HCT116 (cell line): ENCODE data around the gene COL5A1. TPM values are rescaled to one million over a fixed set of nuclear protein-coding genes. Genes with fewer than 3 reads are reported as not detected.

Experiments
- ATAC-seq: fragments of 200-7000 bp; cut with Tn5 transposase; 2 replicates; pipeline ENCODE4 v1.9.1; 2020; ENCODE audit warnings: mild to moderate bottlenecking, moderate library complexity
- BruUV-seq: library from RNA; stranded (reverse); fragments of 400-500 nt; replicated peaks from 2 replicates; lab custom pipeline; 2021; lab: Mats Ljungman, UMichigan
- CTCF ChIA-PET: fragments of 300-600 bp; sonication (Branson Sonifier 250); formaldehyde crosslinking; loops from one replicate; lab custom pipeline; 2021; ENCODE audit warnings: antibody characterized with exemption; lab: Charles Lee
- POLR2A ChIA-PET: fragments of 300-600, 350-600 bp; sonication (Branson Sonifier 250); formaldehyde crosslinking; loops from one replicate; lab custom pipeline; 2021; ENCODE audit warnings: antibody characterized with exemption; lab: Charles Lee
- RAD21 ChIA-PET, 2 experiments: fragments of 300-600 bp; sonication (Branson Sonifier 250); formaldehyde crosslinking; loops; one replicate each; lab custom pipeline; 2023; ENCODE audit warnings: low total read pairs in 2 of 2; ENCODE audit not compliant: uncharacterized antibody in 2 of 2, unreplicated experiment in 2 of 2, low non-redundant PET in 1 of 2; lab: Charles Lee
- DNase-seq: peaks from one replicate; pipeline ENCODE4 v3.0.0-alpha.2; 2010; ENCODE audit warnings: low read depth, low spot score
- H2AFZ ChIP-seq: fragments of 200-600 bp; shearing (Covaris generic), sonication (generic); 2 replicates; pipeline ENCODE4 v1.6.1; 2017; ENCODE audit warnings: low read depth, mixed run types, mixed read lengths, antibody characterized with exemption, low read length; ENCODE audit not compliant: poor library complexity, severe bottlenecking
- H3K27ac ChIP-seq: 2 replicates; pipeline ENCODE4 v1.5.1; 2012; ENCODE audit warnings: low read depth, low read length
- H3K27me3 ChIP-seq: fragments of 200-600 bp; sonication (generic); 2 replicates; pipeline ENCODE4 v1.6.1; 2016; ENCODE audit warnings: mixed run types, low read length, mixed read lengths; ENCODE audit not compliant: insufficient read depth
- H3K36me3 ChIP-seq, 2 experiments: fragments of 200-500 bp in 1 of 2; fragments of 200-600 bp in 1 of 2; sonication (Bioruptor generic) in 1 of 2; sonication (generic) in 1 of 2; 2 replicates each; pipeline versions ENCODE4 v1.5.1 to v1.6.1; 2014 to 2016; ENCODE audit warnings: low read length in 2 of 2, inconsistent platforms in 1 of 2, mixed read lengths in 1 of 2, mixed run types in 1 of 2; ENCODE audit not compliant: insufficient read depth in 2 of 2, control insufficient read depth in 1 of 2
- H3K4me1 ChIP-seq, 2 experiments: fragments of 200-600 bp in 1 of 2; sonication (generic) in 1 of 2; 2 replicates each; pipeline versions ENCODE4 v1.5.1 to v1.6.1; 2012 to 2017; ENCODE audit warnings: low read length in 2 of 2, inconsistent platforms in 1 of 2, mild to moderate bottlenecking in 1 of 2, mixed read lengths in 1 of 2, mixed run types in 1 of 2, moderate library complexity in 1 of 2; ENCODE audit not compliant: insufficient read depth in 2 of 2, control insufficient read depth in 1 of 2
- H3K4me2 ChIP-seq: fragments of 200-600 bp; sonication (generic); 2 replicates; pipeline ENCODE4 v1.6.1; 2017; ENCODE audit warnings: mixed run types, low read length, mixed read lengths
- H3K4me3 ChIP-seq, 2 experiments: fragments of 200-600 bp in 1 of 2; sonication (generic) in 1 of 2; replicated peaks in 1 of 2; 2 replicates each; pipeline ENCODE4 v1.5.1; 2011 to 2016; ENCODE audit warnings: low read length in 2 of 2, control low read depth in 1 of 2, low read depth in 1 of 2, mild to moderate bottlenecking in 1 of 2, mixed read lengths in 1 of 2, mixed run types in 1 of 2
- H3K79me2 ChIP-seq: fragments of 200-600 bp; sonication (generic); 2 replicates; pipeline ENCODE4 v1.6.1; 2017; ENCODE audit warnings: mild to moderate bottlenecking, mixed run types, low read length, moderate library complexity, mixed read lengths; ENCODE audit not compliant: insufficient read depth
- H3K9ac ChIP-seq: fragments of 200-600 bp; sonication (generic); 2 replicates; pipeline ENCODE4 v1.6.1; 2016; ENCODE audit warnings: low read length, mixed read lengths
- H3K9me2 ChIP-seq: fragments of 200-600 bp; sonication (generic), shearing (Covaris generic); 2 replicates; pipeline ENCODE4 v1.6.1; 2017; ENCODE audit warnings: mixed run types, mild to moderate bottlenecking, moderate library complexity; ENCODE audit not compliant: insufficient read depth
- H3K9me3 ChIP-seq, 2 experiments: fragments of 200-500 bp in 1 of 2; fragments of 200-600 bp in 1 of 2; sonication (Bioruptor generic) in 1 of 2; sonication (generic) in 1 of 2; 2 replicates each; pipeline ENCODE4 v1.6.1; 2014 to 2017; ENCODE audit warnings: low read length in 2 of 2, mixed read lengths in 2 of 2, inconsistent platforms in 1 of 2, low read depth in 1 of 2, mild to moderate bottlenecking in 1 of 2, mixed run types in 1 of 2, moderate library complexity in 1 of 2; ENCODE audit not compliant: control insufficient read depth in 1 of 2, insufficient read depth in 1 of 2
- H4K20me1 ChIP-seq: fragments of 200-600 bp; sonication (generic), shearing (Covaris generic); 2 replicates; pipeline ENCODE4 v1.6.1; 2017; ENCODE audit warnings: mixed run types, mild to moderate bottlenecking, moderate library complexity; ENCODE audit not compliant: insufficient read depth
- ELF1 ChIP-seq: IDR thresholded peaks from 2 replicates; pipeline ENCODE4 v1.6.1; 2012; ENCODE audit warnings: low read depth, borderline replicate concordance
- EZH2 ChIP-seq: fragments of 200-600 bp; sonication (generic); IDR thresholded peaks from 2 replicates; pipeline ENCODE4 v1.6.1; 2017; ENCODE audit warnings: antibody characterized with exemption, mixed run types
- POLR2AphosphoS5 ChIP-seq: IDR thresholded peaks from 2 replicates; pipeline ENCODE4 v1.6.1; 2011; ENCODE audit warnings: mild to moderate bottlenecking, low read depth, low read length, moderate library complexity
- RAD21 ChIP-seq: IDR thresholded peaks from 2 replicates; pipeline ENCODE4 v1.6.1; 2012; ENCODE audit warnings: low read depth, mild to moderate bottlenecking
- SP1 ChIP-seq: IDR thresholded peaks from 2 replicates; pipeline ENCODE4 v1.6.1; 2012; ENCODE audit warnings: low read depth
- intact Hi-C: fragments of 100-400 bp; cut with micrococcal nuclease; formaldehyde crosslinking; loops from 2 replicates; pipeline ENCODE4 v1.10.0; 2022
- total RNA-seq: library from RNA; stranded (reverse); gene quantifications from one replicate; pipeline ENCODE4 v1.2.1, GENCODE V29; 2021; ENCODE audit not compliant: unreplicated experiment
- TF ChIP-seq, protein P1 (sequence below): IDR thresholded peaks from 2 replicates; pipeline ENCODE4 v1.6.1; 2011; ENCODE audit warnings: mild to moderate bottlenecking, low read length, moderate library complexity; ENCODE audit not compliant: insufficient replicate concordance; ENCODE audit errors: extremely low read depth
- TF ChIP-seq, protein P2 (sequence below): IDR thresholded peaks from 2 replicates; pipeline ENCODE4 v1.6.1; 2012

Gene COL5A1
- total RNA-seq, 1 experiment from 2014 or later: 0.30 TPM

DNA sequence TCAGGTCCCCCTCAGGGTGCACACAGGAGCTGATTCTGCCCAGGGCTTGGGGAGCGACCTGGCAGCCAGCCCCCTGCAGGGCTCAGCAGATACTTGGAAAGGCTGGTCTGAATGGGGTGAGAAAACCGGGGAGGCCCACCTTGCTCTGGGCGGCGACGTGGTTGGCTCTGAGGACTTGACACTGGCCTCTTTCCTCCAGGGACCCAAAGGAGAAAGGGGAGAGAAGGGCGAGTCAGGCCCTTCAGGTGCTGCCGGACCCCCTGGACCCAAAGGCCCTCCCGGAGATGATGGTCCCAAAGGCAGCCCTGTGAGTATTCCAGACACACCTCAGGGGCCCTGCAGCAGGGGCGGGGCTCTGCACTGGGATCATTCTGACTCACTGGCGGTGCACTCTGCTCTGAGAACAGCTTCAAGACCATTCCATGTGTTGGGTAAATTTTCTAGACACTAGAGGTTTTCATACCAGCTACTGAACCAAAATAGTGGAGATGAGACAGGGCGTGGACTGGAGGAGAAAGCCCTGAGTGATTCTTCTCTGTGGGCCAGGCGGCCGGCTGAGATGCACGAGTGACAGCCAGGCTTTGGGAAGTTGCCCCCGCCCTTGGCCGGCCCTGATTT lies 173.1 kb downstream of the COL5A1 start:
- intact Hi-C loops: no loop called here
- ChIA-PET RAD21 (no interaction called here), POLR2A (no interaction called here), CTCF (no interaction called here)
- H3K9ac ChIP-seq: no peak overlapping the region
- H3K9me3 ChIP-seq: no peaks in the 10 kb centered on the region
- H3K9me2 ChIP-seq: no peaks in the 10 kb centered on the region
- H2AFZ ChIP-seq: no peak overlapping the region
- DNase-seq (no peak), ATAC-seq (no peak)
- H3K36me3 ChIP-seq: no peaks in the 10 kb centered on the region
- H3K4me1 ChIP-seq: no peaks in the 10 kb centered on the region; a peak in 1 of 4 replicates
- no peak overlapping the region for H3K4me3 ChIP-seq
- H3K27me3 ChIP-seq: no peaks in the 10 kb centered on the region
- no peaks in the 10 kb centered on the region for H3K79me2 ChIP-seq
- TF ChIP-seq POLR2AphosphoS5 (no peak), EZH2 (no peak), SP1 (no peak), RAD21 (no peak), ELF1 (no peak)
- TF ChIP-seq, protein P1, sequence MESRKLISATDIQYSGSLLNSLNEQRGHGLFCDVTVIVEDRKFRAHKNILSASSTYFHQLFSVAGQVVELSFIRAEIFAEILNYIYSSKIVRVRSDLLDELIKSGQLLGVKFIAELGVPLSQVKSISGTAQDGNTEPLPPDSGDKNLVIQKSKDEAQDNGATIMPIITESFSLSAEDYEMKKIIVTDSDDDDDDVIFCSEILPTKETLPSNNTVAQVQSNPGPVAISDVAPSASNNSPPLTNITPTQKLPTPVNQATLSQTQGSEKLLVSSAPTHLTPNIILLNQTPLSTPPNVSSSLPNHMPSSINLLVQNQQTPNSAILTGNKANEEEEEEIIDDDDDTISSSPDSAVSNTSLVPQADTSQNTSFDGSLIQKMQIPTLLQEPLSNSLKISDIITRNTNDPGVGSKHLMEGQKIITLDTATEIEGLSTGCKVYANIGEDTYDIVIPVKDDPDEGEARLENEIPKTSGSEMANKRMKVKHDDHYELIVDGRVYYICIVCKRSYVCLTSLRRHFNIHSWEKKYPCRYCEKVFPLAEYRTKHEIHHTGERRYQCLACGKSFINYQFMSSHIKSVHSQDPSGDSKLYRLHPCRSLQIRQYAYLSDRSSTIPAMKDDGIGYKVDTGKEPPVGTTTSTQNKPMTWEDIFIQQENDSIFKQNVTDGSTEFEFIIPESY: no peak
- TF ChIP-seq, protein P2, sequence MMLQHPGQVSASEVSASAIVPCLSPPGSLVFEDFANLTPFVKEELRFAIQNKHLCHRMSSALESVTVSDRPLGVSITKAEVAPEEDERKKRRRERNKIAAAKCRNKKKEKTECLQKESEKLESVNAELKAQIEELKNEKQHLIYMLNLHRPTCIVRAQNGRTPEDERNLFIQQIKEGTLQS: no peak
- BruUV-seq: no TSS peak
- H3K4me2 ChIP-seq: no peak overlapping the region
- H3K27ac ChIP-seq: no peak overlapping the region
- H4K20me1 ChIP-seq: no peaks in the 10 kb centered on the region
